ENCODE measurements around the gene C1QL1.

DNA sequence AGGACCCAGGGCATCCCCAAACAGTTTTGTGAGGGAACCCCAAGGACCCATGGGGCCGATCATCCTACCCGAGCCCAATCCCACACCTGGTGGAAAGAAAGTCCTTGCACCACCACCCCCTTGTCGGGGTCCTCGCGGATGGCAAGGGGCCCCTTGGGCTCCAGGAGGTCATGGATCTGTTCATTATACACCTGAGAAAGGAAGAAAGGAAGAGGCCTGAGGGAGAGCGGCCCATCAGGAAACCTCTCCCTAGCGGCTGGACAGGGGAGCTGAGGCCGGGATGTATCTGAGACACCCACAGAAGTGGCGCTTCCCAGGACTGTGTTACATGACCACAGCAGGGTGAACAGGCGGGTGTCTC is 33.4 kb downstream of the C1QL1 start:
- no peak for TF ChIP-seq EZH2 (IDR thresholded peaks at IDR 0.05; ENCODE audit: borderline replicate concordance, low read depth, low read length, poor library complexity, severe bottlenecking)
- TF ChIP-seq, protein P1, sequence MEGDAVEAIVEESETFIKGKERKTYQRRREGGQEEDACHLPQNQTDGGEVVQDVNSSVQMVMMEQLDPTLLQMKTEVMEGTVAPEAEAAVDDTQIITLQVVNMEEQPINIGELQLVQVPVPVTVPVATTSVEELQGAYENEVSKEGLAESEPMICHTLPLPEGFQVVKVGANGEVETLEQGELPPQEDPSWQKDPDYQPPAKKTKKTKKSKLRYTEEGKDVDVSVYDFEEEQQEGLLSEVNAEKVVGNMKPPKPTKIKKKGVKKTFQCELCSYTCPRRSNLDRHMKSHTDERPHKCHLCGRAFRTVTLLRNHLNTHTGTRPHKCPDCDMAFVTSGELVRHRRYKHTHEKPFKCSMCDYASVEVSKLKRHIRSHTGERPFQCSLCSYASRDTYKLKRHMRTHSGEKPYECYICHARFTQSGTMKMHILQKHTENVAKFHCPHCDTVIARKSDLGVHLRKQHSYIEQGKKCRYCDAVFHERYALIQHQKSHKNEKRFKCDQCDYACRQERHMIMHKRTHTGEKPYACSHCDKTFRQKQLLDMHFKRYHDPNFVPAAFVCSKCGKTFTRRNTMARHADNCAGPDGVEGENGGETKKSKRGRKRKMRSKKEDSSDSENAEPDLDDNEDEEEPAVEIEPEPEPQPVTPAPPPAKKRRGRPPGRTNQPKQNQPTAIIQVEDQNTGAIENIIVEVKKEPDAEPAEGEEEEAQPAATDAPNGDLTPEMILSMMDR (conservative IDR thresholded peaks at IDR 0.05; ENCODE audit: low read depth, low read length), result no peak

Measured in A673 (cell line).